Activated CD8-positive, alpha-beta memory T cell treated with anti-CD3 and anti-CD28 coated beads, Interleukin-2, amount 50 U/mL, for 24 hours (primary cell): ENCODE measurements around the gene MAD1L1.
"Not testable (repeated sequence)": the region's sequence is repeated elsewhere in the genome, so short reads cannot be mapped to it uniquely, and the experiment has no call there.

Source experiments
- DNase-seq: peaks from one replicate; pipeline ENCODE4 v3.0.0-alpha.2; 2020; ENCODE audit errors: extremely low read depth

Gene MAD1L1

DNA sequence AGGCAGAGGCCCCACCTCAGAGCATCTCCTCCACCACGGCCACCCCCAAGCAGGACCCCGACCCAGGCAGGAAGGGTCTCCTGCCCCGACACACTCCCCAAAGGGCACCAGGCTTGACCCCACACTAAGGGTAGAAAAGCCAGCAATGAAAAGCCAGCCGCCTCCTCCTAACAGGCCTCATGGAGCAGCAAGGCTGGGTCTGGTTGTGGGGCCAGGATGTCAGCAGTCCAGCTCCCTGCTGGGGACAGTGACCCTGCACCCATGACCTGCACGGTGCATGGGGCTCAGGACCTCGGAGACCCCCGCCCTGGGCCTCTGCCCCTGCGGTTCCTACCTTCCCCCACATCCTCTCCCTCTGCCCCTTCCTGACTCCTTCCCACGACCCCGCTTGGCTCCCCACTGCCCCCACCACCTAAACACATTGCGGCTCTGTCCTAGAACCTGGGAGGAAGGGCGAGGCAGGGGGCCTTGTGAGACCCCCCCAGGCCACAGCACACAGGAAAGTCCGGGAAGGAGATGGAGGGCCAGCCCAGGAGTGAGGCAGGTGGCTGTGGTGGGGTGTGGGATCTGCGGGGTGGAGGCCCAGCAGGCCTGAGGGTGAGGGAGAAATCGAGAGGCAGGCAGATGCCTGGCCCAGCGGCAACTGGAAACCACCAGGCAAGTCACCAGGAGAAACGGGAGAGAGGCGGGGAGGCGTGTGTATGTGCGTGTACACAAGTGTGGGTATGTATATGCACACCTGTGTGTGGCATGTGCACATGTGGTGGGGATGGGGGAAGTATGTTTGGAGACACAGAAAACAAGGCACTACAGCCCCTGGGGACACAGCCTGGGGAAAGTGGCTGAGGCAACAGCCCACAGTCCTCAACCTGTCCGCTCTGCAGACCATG, 229.9 kb downstream of the MAD1L1 start:
- no peak for DNase-seq

DNA sequence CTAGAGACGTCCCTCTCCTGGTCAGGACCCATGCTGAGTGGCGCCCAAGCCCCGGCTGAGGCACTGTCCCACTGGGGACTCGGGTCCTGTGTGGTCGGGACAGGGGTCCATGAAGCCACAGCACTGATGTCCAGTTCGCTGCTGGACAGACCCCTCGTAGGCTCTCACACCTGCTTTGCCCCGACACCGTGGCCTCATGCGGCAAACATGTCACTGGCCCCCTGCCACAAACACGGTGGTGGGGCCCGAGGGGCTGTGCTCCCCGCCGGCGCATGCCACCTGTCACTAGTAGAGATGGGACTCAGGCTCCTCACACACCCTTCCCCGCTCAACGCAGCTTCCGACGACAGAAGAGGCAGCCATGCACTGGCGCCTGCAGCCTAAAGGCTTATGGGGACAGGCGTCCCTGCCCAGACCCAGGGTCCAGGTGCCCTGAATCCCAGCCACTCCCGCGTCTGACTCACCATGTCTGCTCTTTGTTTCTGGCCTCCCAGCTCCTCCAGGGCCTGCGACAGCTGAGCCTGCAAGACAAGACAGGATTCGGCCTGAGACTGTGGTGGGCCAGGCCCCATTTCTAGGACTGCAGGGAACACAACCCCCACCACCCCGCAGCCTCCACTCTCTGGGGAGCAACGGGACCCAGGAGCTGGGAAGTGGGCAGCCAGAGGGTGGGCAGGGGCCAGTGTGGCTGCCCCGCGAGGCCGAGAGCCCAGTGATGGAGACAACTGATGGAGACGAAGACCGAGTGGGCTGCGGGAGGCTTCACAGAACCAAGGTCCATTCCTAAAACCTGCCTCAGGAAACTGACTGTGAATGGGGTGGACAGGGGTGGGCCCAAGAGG, 230.9 kb downstream of the MAD1L1 start:
- DNase-seq, result no peak

DNA sequence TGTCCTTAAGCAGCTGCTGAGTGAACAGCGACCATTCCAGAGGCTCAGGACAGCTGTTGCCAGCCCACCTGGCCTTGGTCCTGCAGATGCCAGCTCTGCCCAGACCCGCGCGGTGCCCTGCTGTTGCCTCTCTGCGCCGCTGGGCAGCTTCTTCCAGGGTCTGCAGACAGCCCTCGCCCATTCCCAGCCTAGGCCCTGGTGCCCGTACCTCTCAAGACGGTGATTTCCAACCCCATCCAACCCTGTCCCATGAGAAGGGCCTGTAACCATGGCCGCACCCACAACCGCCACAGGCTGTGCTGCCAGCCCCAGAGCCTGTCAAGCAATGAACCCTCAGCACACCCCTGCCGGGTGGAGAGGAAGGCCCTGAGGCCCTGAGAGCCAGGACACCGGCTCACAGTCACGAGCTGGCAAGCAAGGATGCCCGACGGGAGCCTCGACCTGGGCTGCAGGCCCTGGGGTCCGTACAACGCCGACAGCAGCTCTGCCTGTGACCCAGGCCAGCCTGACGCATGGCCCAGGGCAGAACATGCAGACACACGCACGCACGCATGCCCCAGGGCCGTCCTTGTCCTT, 231.9 kb downstream of the MAD1L1 start:
- no peak for DNase-seq

GRCh38 chr7:2000153-2000687, 232.5 kb downstream of the MAD1L1 start:
- no peak for DNase-seq

GRCh38 chr7:1999278-1999984, 233.3 kb downstream of the MAD1L1 start:
- no peak for DNase-seq

- no peak for DNase-seq
Measured at GRCh38 chr7:1998146-1998545, 234.6 kb downstream of the MAD1L1 start.

GRCh38 chr7:1997537-1998076, 235.1 kb downstream of the MAD1L1 start:
- no peak for DNase-seq

DNA sequence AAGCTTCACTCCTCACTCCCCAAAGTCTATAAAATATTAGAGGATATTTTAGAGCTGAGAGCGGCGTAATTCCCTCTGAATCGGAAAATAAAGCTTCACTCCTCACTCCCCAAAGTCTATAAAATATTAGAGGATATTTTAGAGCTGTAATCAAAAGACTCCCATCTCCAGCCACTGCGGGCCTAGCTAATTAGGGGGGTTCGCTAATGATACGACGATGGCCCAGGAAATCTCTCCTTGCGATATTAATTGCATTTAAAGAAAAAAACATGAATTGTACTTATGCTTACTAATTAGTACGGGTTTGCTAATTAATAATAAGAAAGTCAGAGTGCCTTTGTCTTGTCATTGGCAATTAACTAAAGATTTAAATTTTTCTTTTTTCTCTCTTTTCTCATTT, 235.9 kb downstream of the MAD1L1 start:
- DNase-seq, result no peak

- DNase-seq, result not testable (repeated sequence)
Measured at GRCh38 chr7:1995911-1996420, 236.8 kb downstream of the MAD1L1 start.

DNA sequence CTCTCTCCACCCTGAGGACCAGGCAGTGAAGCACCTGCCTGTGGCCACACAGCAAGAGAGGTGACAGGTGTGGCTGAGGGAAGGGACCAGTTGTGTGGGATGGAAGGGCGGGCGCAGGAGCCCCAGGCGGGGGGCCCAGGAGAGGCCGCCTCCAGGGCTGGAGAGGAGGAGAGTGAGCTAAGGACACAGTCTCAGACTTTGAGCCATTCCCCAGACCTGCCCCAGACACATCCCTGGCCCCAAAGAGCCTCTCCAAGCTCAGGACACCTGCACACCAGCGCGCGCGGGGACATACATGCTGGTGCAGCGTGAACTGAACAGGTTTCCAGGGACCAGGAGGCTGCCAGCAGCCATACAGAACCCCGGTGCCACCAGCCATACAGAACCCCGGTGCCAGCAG, 237.3 kb downstream of the MAD1L1 start:
- no peak for DNase-seq

- DNase-seq, result no peak
Measured at GRCh38 chr7:1994931-1995330, 237.8 kb downstream of the MAD1L1 start.

GRCh38 chr7:1993776-1994740, 238.7 kb downstream of the MAD1L1 start:
- no peak for DNase-seq

DNA sequence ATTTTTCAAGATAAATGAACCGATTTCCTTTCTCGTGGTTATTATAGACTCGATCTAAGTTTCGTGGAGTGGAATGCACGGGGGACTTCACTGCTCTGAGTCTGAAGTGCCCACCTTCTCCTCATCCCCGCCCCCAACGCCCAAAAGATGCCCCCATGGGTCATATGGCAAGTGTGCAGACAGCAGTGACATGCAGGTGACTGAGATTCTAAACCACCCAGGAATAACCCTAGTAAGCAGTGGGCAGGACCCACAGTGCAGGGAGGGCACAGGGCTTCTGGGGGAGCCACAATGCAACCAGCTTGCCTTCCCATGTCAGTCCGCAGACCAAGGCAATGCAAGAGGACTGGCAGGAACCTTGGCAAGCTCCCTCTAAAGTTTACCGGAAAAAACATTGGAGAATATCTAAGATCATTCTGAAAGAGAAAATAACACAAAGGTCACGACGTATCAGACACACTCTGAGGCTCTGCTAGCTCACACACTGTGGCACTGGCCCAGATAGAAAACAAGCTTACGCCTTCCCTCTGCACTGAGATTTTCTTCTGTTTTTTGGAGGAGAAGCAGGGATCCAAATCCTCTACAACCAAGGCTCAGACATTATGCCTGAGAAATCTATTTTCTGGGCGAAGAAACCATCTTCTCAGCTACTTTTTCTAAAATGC, 239.6 kb downstream of the MAD1L1 start:
- DNase-seq, result no peak

DNA sequence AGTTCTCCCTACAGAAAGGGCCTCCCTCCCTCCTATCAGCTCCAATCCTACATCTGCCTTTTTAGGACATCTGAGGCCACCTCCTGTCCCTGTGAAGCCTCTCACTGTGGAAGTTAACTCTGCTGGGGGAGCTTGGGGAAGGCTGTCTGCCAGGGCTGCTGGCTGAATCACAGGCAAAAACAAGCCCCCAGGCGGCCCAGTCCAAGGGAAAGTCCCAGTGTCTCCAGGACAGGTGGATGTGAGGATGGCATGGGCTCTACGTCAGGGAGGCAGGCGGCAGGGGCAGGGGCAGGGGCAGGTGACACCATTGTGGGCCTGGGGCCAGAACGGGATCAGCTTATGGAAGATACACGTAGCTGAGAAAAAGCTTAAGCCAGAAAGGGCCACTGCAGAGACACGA, 240.2 kb downstream of the MAD1L1 start:
- DNase-seq, result no peak

- DNase-seq, result no peak
Measured at GRCh38 chr7:1990001-1990670, 242.6 kb downstream of the MAD1L1 start.

DNA sequence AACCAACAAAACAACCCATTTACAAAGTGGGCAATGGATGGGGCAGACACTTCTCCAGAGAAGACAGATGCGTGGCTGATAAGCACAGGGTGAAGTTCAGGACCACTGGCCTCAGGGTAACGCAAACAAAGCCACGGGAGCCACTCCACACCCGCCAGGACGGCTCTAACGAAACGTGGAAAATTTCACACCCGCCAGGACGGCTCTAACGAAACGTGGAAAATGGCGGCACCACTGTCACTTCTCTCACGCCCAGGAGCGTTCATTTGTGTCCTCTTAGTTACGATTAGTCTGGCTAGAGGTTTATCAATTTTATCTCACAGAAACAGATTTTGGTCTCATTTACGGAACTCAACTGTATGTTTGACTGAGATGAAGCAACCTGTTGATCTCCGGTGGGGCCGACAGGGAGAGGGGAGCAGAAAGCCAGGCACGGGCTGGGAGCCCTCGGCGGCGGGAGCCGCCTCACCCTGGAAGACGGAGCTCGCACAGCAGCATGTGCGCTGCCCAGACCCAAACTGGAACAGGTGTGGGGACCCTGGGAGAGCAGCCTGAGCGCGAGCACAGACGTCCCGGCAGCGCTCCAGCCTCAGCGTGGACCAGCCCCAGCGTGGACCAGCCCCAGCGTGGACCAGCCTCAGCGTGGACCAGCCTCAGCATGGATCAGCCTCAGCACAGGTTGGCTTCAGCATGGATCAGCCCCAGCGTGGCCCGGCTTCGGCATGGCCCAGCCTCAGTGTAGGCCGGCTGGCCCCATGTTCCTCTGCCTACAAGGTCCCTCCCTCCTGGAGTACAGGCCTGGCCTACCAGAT, 243.5 kb downstream of the MAD1L1 start:
- DNase-seq, result no peak

- no peak for DNase-seq
Measured at GRCh38 chr7:1988533-1988930, 244.2 kb downstream of the MAD1L1 start.
